Stimulated activated CD4-positive, alpha-beta T cell treated with anti-CD3 and anti-CD28 coated beads, Interleukin-4, amount 100 ng/mL, for 4 hours (primary cell): ENCODE data around the gene ZFHX3.
"Not testable (repeated sequence)": the region's sequence is repeated elsewhere in the genome, so short reads cannot be mapped to it uniquely, and the experiment has no call there.

Experiments used
- DNase-seq, 2 experiments: peaks; one replicate each; pipeline ENCODE4 v3.0.0-alpha.2; 2020

ZFHX3 gene

DNA sequence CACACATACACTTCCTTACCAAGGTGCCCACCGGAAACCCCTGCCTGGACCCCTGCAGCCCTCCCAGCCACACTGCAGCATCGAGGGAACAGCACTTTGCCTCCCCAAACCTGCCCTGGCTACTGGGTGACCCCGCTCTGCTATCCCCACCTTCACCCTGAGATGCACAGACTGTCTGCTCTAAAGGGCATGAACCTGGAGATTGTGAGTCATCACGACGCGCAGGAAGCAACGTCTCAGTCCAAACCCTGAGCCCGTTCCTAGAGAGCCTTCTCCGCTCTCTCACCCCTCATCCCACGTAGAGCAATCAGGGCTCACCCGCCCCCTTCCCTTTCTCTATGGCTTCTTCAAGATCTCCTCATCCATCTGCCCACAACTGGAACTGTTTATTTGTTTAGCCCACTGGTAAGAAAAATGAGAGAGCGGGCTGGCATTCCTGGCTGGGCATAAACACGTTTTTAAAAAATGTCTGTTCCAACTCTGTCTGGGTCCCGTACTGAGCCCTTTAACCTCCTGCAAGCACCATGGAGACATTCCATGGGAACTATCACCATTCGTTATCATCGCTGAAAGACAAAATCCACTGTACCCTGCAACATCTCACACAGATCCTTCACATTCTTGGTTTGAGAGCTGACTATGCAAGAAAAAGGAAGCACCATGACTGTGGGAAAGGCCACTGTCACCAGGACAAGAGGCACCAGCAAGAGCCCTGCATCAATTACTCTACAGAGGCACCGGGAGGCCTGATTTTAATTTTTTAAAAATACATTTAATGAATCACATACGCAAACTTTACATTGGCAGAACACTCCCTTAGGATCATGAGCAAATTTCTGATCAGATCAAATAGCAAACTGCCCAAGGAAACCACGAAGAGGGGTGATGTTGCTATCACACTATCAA lies 28.2 kb downstream of the ZFHX3 start:
- no peak for DNase-seq

DNA sequence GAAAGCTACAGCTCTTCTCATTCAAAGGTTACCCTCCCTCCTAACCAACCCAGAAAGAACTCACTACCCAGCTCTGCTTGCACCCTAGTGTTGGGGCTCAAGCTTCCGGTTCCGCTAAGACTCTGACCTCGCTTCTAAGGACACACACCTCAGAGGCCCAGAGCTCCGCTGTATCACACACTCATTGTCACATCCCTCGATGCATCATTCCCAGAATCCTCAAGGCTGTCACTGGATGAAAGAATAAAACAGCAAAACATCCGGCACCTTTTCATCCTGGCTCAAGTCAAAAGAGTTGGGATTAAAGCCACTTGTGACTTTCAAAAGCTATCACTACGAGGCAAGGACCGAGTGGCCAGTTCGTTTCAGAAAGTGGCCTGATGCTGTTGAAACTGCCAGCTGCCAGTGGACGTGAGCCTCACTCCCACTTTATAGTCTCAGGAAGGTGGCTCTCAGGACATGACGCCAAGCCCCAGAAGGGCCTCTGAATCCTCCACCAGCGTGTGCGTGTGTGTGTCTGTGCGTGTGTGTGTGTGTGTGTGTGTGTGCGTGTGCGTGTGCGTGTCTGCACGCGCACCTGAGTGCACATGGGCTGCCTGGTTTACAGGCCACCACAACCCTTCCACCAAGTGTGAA lies 29.0 kb downstream of the ZFHX3 start:
- no peak for DNase-seq

DNA sequence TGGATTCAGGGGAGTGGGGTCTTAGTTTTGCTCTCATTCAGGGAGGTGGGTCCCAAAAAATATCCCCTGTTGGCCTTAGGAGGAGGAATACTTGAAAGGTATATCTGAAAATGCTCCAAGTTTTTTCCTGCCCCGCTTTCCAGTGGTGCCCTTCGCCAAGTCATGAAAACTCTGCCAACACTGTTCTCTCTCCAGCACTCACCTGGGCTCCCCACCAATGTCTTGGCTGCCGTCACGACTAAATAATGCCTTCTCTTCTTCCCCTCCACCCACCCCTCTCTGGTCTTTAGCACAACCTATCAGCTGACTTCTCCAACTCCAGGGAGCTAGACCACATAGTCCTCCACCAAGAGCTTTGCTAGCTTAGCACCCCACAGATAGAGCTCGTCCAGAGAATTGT lies 30.6 kb downstream of the ZFHX3 start:
- no peak for DNase-seq

DNA sequence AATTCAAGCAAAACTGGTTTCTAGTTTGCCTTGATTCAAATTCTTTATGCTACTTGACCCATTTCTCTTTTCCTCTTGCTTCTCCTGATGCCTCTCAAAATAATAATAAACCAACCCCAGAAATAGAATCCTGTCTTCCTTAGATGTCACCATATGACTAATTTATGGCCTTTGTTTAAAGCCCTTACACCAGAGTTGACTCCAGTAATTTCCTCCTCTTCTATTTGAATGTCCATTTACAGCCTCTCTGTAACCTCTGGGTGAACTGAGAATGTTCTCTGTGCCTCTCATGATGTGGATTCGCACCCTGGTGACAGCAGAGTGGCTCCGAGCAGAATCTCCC lies 31.5 kb downstream of the ZFHX3 start:
- no peak for DNase-seq

DNA sequence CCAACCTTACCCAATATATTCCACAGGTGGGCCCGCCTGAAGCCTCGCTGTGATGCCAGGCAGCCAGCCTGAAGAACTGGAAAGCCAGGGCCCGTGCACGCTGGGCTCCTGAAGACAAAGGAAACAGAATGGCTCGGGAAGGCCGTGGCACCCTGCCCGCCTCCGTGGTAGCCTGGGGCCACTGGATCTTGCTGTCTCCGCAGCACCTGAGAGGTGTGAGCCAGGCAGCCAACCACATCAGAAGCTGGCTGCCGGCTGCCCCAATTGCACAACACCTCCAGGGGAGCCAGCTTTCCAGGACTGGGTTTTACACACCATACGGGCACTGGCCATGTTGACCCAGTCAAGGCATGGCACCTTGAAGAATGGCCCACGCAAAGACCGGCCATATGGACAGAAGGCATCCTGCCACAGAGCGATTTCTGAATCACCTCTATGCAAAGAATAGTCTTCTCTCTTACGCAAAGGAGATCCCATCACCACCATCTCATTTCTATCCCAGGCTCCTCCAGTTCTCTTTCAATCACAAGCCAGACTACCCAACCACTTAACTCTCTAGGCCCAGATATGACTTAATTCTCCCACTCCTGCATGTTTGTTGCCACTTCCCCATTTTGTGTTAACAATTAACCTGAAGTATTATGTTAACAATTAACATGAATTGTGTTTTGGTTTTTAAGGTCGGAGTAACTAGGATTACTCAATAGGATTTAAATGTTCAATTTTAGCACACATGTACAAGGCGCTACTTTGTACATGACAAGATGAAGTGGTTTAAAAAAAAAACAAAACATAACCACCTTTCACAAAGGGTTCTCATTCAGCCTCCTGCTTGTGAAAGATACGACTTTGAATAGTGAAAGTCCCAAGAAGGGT lies 32.1 kb downstream of the ZFHX3 start:
- no peak for DNase-seq

DNA sequence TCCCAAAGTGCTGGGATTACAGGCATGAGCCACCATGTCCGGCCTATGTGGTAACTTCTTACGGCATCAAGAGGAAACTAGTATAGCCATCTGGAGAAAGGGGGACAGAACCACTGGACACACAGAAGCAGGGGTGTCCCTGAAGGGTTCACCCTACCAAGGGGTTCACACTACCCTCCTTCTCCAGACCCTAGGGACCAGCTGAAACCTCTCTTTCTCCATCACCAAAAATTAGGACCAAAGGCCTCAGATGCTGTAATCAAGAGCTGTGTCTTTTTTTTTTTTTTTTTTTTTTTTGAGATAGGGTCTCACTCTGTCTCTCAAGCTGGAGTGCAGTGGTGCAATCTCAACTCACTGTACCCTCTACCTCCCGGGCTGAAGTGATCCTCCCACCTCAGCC lies 33.2 kb downstream of the ZFHX3 start:
- DNase-seq: no peak

DNA sequence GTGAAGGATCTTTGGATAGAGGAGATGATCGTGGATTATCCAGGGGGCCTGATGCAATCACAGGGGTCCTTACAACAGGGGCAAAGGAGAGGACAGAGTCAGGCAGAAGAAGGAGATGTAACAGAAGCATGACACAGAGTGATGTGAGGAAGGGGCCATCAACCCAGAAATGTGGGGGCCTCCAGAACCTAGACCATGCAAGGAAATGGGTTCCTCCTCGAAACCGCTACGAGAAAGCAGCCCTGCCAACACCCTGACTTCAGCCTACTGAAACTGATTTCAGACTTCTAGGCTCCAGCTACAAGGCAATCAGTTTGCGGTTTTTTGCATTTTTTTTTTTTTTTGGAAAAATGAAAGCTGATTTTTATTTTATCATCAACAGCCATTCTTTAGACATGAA lies 34.0 kb downstream of the ZFHX3 start:
- DNase-seq: no peak

DNA sequence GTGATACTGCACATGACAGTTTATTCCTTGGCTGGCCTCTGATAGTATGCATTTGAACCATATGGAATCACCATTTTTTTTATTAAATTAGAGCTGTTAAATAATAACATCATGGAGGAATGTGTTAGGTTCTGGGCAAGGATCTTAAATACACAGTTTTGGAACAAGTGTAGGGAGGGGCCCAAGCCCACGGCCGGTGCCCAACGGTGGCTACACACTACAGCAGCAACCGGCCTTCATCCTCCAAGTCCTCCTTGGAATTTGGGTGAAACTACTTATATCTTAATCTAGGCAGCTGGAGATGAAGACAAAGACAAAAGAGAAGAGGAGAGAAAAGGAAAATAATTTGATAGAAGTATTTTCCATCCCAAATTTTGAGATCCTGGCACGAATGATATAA lies 35.6 kb downstream of the ZFHX3 start:
- DNase-seq: no peak

DNA sequence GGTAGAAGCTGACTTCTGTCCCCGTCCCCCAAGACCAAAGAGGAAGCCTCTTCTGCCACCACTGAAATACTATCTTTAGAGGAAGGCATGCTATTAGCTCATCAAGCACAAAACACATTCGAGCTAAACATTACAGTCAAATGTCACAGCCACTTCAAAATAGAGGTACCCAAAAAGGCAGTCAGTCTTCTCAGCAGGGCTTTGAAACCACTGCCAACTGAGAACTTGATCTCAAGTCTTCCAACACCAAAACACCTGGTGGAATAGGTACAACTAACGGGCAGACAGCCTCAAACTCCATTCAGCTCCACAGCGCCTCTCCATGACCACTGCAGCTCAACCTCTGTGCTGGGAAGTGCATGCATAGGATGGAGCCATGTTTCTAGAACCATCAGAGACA lies 36.0 kb downstream of the ZFHX3 start:
- DNase-seq: no peak

DNA sequence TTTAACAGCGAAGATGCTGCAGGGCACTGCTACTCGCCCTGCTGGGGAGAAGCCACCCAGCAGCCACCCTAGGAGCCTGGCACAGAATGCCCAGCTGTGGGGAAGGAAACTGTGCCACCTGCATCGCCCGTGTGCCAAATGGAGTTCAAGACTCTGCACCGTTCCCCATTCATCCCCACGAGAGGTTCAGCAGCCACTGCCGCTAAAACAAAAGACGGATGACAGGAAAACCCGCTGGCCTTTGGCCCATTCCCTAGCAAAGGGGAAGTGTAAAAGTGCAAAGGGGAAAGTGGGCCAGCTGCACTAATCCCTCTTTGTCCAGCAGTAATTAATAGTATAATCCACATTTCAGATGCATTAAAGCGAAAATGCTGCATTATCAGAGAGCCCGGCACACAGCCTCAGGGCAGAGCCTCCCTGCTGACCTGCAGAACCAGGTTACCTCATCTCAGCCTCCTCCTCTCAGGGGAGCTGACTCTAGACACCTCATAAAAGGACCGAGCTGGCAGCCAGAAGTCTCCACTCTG lies 37.7 kb downstream of the ZFHX3 start:
- DNase-seq: no peak

DNA sequence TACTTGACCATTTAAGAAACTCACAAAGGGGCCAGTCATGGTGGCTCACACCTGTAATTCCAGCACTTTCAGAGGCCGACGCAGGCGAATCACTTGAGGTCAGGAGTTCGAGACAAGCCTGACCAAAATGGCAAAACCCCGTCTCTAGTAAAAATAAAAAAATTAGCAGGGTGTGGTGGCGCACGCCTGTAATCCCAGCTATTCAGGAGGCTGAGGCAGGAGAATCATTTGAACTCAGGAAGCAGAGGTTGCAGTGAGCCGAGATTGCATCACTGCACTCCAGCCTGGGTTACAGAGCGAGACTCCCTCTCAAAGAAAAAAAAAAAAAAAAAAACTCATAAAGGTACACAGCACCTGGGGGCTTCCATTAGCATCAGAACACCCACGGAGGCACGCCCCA lies 38.2 kb downstream of the ZFHX3 start:
- DNase-seq: not testable (repeated sequence)

DNA sequence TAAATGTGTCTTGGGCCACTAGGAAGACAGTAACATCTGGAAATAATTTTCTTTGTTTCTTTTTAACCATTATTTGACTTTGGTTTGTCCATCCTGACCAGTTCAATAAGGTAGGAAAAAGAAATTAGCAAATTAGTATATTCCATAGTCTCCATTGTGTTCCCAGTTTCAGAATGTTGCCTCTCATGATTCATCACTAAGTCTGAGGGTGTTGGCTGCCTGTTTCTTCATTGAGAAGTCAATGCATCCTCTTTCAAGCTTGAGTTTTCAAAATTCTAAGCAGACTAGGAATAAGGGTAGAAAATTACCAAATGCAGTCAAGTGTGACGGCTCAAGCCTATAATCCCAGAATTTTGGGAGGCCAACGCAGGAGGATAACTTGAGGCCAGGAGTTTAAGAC lies 41.9 kb downstream of the ZFHX3 start:
- no peak for DNase-seq

DNA sequence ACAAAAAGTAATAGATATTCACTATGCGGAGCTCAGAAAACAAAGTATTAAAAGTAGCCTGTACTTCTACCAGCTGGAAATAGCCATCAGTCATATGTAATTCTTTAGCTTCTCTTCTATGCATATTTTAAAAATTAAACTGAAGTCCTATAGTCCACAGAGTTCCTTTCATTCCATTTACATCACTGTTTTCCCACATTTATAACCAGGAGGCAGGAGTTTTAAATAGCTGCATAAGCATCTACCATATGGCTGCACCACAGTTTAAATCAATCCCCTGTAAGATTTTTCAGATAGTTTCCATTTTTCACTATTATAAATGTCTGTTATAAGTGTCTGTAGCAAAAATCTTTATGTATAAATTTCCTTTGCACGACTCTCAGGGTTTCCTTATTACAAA lies 45.1 kb downstream of the ZFHX3 start:
- no peak for DNase-seq

DNA sequence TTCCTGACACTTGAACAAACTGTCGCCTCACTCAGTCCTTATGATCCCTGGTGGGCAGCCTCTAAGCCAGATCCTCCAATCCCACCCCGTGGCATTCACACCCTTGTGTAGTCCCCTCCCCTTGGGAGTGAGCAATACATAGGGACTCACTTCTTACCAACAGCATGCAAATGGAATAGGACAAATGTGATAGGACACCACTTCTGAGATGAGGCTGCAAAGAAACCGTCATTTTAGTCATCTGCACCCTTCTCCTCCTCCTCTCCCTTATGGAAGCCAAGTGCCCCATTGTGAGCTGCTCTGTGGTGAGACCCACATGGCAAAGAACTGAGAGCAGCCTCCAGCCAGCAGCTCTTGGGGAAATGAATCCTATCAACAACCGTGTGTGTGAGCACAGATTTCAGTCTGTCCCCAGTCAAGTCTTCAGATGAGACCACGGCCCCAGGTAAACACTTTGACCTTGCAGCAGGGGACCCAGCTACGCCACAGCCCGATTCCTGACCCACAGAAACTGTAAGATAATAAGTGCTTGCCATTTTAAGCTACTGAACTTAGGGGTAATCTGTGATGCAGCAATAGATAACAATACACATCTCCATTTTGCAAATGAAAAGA lies 46.9 kb downstream of the ZFHX3 start:
- no peak for DNase-seq

DNA sequence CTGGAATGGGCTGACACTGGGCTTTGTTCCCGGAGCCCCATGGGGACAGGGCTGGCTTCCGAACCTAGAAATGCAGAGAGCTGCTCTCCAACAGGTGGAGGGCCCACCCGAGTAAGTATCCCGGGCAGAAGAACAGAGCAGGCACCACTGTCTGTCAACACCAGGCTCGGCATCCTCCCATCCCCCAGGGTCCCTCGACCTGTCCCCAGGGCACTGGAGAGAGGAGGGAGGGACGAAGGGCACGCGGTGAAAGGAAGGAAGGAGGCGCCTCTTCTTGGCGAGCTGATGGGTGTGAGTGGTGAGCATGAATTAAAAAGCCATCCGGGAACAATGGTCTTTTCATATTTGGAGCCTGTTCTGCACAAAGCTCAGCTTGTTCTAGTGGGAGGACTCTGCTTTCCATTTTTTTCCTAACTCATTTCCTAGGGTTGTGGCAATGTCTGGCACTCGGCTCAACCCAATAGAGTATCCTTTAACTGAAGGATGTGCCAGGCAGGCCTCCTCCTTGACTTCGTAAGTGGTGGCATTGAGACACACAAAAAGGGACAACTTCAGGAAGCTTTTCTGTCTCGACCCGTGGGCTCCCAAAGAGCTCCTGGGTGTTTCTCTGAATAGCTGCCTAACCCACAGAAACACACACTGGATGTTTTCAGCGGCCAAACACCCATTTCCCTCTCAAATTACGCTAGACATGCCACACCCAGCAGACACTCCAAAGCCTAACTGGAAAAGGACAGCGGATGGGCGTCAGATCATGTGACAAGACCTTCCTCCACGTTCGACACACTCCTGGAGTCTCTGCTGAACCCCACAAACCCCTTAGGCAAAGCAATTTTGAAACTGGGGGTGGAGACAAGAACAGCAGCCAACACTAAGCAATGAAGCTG lies 47.7 kb downstream of the ZFHX3 start:
- DNase-seq: no peak

DNA sequence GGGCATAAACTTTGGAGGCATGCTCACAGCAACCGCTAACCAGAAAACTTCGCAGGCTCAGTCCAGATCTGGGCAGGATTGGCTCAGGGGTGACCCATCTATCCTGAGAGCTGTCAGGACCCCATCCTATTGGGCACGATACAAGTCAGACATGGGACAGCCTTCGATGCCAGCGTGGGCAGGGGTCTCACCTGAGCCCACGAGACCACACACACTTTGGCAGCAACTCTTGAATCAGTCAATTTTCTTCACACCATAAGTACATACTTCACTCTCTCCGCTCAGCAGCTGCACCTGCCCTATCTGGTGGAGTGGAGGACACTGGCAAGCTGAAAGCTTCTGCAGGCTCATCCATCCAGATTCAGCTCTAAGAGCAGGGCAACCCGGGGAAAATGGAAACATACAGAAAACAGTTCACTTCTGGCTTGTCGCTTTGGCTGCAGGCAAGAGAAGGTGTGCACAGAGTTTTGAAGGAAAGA lies 48.3 kb downstream of the ZFHX3 start:
- no peak for DNase-seq

DNA sequence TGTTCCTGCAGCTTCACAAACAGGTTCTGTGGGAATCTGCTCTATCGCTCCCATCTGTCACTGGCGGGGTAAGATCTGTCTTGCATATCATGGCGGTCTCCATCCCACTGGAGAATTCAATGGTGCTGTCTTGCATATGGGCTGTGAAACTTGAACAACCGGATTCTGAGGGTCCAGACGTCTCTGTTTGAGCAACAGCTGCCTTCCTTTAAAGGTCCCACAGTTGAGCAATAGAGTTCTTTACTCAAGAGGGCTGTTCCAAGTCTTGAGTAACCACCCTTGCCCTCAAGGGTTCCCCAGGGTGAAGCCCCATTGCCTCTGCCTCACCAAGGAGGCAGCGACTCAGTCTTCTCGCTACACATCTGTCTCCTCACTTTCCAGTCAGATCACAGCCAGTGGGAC lies 50.8 kb downstream of the ZFHX3 start:
- DNase-seq: no peak

DNA sequence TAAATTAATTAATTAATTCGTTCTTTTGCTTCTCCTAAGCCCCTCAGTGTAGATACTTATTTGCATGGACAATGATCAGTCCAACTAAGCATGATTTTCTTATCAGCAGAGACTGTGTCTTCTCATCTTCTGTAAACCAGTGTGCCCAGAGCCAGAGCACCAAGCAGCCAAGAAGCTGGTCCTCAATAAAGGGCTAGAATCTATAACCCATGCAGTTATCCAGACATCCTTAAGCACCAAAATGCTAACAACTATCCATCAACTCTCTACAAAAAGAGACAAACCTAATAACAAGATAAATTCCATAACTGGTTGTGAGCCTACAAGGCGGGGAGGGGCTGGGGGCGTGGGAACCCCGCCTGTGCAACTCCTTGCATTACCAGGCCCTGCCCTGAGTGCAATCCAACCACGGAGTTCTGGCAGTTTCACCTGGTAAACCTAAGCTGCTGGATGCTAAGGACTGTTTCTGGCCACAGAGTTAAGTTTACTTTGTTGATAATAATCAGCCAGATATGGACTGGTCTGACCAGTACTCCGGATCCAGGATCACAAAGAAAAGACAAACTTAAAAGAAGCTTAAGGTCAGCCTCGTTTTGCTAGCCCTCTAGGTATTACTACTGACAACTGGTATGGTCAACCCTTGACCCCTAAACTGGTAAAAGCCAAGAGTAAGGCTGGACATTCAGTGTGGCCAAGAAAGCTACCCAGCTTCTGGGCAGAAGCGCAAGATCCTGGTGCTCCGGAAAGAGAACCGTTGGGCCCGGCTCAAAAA lies 51.5 kb downstream of the ZFHX3 start:
- no peak for DNase-seq

DNA sequence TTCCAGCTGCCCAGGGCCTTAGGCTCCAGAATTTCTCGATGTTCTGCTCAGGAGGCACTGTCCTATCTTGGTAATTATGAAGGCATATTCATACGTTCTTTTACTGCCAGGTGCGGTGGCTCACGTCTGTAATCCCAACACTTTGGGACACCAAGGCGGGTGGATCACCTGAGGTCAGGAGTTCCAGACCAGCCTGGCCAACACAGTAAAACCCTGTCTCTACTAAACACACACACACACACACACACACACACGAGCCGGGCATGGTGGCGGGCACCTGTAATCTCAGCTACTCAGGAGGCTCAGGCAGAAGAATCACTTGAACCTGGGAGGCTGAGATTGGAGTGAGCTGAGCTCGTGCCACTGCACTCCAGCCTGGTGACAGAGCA lies 52.1 kb downstream of the ZFHX3 start:
- DNase-seq: not testable (repeated sequence)

DNA sequence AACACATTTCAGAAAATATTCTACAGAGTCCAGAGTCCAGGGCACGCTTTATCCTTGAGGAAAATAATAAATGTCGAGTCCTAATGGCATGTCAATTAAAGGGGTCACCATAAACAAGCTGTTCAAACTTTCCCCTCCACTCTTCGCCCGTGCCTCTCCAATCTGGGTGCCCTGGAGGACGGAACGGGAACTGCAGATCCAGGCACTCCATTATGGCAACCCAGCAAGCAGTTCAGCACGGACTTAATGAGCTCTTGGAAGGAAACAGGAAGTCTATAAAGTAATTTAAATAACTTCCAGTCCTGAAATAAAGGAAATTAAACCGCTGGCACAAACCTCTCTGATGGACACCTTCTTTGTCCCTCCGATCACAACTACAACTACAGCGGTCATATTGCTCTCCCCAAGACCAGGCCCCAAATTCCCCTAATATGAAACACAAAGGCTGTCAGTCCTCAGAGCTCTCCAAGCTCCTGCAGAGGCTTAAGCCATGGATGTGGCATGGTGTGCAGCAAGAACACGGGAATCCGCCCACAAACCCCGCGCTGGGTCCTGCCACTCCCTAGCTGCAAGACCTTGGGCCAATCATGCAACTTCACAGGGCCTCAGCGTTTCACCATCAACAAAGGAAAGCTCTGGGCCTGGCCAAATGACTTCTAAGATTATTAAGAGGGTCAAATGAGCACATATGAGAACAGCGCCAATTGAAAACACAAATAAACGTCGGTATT lies 52.6 kb downstream of the ZFHX3 start:
- DNase-seq: no peak
